Measurements from ENCODE around the gene RPH3AL. TPM values are rescaled to one million over a fixed set of nuclear protein-coding genes. Genes with fewer than 3 reads are reported as not detected.
A peak's percentile ranks its signal among the peaks of the same experiment; 100 is the strongest.

The RPH3AL gene
- total RNA-seq, 4 donors from 2014 or later = 9.6 to 62.4 (median 41.9) TPM

- DNase-seq (ENCODE audit: low spot score in 2 of 2) = no peak
- H3K9me3 ChIP-seq = no peaks in the 10 kb centered on the region
- peak overlapping the region; percentile 57 to 90 (median 84) for H3K27ac ChIP-seq
- no peaks in the 10 kb centered on the region for H3K27me3 ChIP-seq
- H3K4me1 ChIP-seq = peaks cover 0 to 55% (median 34%) of the 10 kb centered on the region in 4 donors
- H3K36me3 ChIP-seq = no peaks in the 10 kb centered on the region
- H3K4me3 ChIP-seq = no peak overlapping the region
- TF ChIP-seq POLR2A (IDR thresholded peaks at IDR 0.05) = no peak
- no peak for TF ChIP-seq EP300 (IDR thresholded peaks at IDR 0.05)
- TF ChIP-seq CTCF (IDR thresholded peaks at IDR 0.05) = no peak
- WGBS, 2 donors = 85% methylated on average over 6 of the region's 6 CpGs
Observed at GRCh38 chr17:351449-351738, 1.2 kb downstream of the RPH3AL start.

GRCh38 chr17:350706-351448 lies 1.7 kb downstream of the RPH3AL start:
- 47 to 52% methylated on average over 8 of the region's 8 CpGs for WGBS, 2 donors
- no peaks in the 10 kb centered on the region for H3K27me3 ChIP-seq
- no peaks in the 10 kb centered on the region for H3K9me3 ChIP-seq
- H3K4me3 ChIP-seq = no peak overlapping the region
- peaks cover 0 to 55% (median 34%) of the 10 kb centered on the region in 4 donors for H3K4me1 ChIP-seq
- H3K27ac ChIP-seq = peak overlapping the region; percentile 57 to 90 (median 84)
- DNase-seq (ENCODE audit: low spot score in 2 of 2) = peak; percentile 82 to 87
- H3K36me3 ChIP-seq = no peaks in the 10 kb centered on the region
- TF ChIP-seq CTCF (IDR thresholded peaks at IDR 0.05) (no peak), EP300 (IDR thresholded peaks at IDR 0.05) (peak; percentile 95 to 97)

- H3K9me3 ChIP-seq = no peaks in the 10 kb centered on the region
- H3K4me3 ChIP-seq = no peak overlapping the region
- no peaks in the 10 kb centered on the region for H3K27me3 ChIP-seq
- H3K36me3 ChIP-seq = no peaks in the 10 kb centered on the region
- TF ChIP-seq CTCF (IDR thresholded peaks at IDR 0.05) = no peak
- H3K27ac ChIP-seq = peak overlapping the region in 3 of 4 donors; percentile 70 to 87 (median 83)
- H3K4me1 ChIP-seq = peaks cover 0 to 55% (median 34%) of the 10 kb centered on the region in 4 donors
- no peak for DNase-seq (ENCODE audit: low spot score in 2 of 2)
- WGBS, 2 donors = 73 to 80% methylated on average over 3 of the region's 3 CpGs
Observed at GRCh38 chr17:349666-350065, 2.9 kb downstream of the RPH3AL start.

GRCh38 chr17:348692-349425 lies 3.7 kb downstream of the RPH3AL start:
- no peak overlapping the region for H3K4me3 ChIP-seq
- peak; percentile 70 to 82 for DNase-seq (ENCODE audit: low spot score in 2 of 2)
- peaks cover 0 to 55% (median 34%) of the 10 kb centered on the region in 4 donors for H3K4me1 ChIP-seq
- H3K27ac ChIP-seq = peak overlapping the region; percentile 5 to 87 (median 59)
- no peaks in the 10 kb centered on the region for H3K36me3 ChIP-seq
- no peaks in the 10 kb centered on the region for H3K9me3 ChIP-seq
- WGBS, 2 donors = 60 to 64% methylated on average over 12 of the region's 12 CpGs
- peak in 1 of 2 donors; percentile 84 for TF ChIP-seq EP300 (IDR thresholded peaks at IDR 0.05)
- no peak for TF ChIP-seq POLR2A (IDR thresholded peaks at IDR 0.05)
- H3K27me3 ChIP-seq = no peaks in the 10 kb centered on the region

- peak overlapping the region in 2 of 4 donors; percentile 57 to 70 for H3K27ac ChIP-seq
- TF ChIP-seq CTCF (IDR thresholded peaks at IDR 0.05) (no peak), EP300 (IDR thresholded peaks at IDR 0.05) (no peak), POLR2A (IDR thresholded peaks at IDR 0.05) (no peak)
- H3K27me3 ChIP-seq = no peaks in the 10 kb centered on the region
- no peak overlapping the region for H3K4me3 ChIP-seq
- no peak for DNase-seq (ENCODE audit: low spot score in 2 of 2)
- no peaks in the 10 kb centered on the region for H3K36me3 ChIP-seq
- H3K9me3 ChIP-seq = no peaks in the 10 kb centered on the region
- peaks cover 0 to 48% (median 30%) of the 10 kb centered on the region in 4 donors for H3K4me1 ChIP-seq
- 36 to 64% methylated on average over 2 of the region's 2 CpGs for WGBS, 2 donors
Observed at GRCh38 chr17:348012-348411, 4.6 kb downstream of the RPH3AL start.

Measured in tibial nerve (tissue), 4 donors.